ENCODE measurements around the gene RBPJL.

RBPJL gene

DNA sequence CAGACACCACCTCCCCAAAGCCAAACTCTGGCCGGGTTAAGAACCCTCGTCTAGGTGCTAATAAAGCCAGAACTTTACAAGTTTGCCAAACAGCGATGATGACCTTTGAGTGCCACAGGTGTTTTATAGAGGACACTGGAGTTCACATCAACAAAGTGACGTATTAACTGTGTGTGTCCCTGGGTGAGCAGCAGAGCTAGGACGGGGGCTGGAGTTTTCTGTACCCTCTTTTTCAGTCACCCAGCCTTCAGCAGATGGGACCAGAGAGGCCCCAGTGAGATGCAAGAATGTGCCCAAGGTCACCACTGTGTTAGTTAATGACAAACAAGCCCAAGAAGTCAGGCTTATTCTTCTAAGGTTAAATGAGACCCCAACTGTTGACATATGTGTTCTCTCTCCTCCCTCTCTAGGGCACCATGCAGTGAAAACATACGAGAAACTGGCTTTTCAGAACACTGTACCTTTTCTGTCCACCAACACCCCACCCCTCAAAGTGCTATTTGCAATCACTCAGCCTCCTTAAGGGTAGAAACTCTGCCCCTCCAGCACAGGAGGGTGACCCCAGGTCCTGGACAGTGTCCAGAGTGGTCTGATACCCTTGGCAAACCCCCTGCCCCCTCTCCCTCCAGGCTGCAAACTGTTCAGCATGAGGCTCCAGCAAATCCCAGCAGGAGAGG is 36.4 kb downstream of the RBPJL start:
- DNase-seq (ENCODE audit: low spot score), result no peak
- ChIA-PET CTCF (interaction anchor here (1.5 to 1.9 kb wide), 3 partner anchors 15 to 94 kb away, joined by 3 to 7 read pairs (median 7); no protein-coding TSS in a partner anchor), POLR2A (ENCODE audit: low non-redundant PET) (interaction anchor here (2.0 kb wide), 1 partner anchor 20 kb away, joined by 6 read pairs; the partner anchor contains the start of gene SYS1)
- TF ChIP-seq, protein P1, sequence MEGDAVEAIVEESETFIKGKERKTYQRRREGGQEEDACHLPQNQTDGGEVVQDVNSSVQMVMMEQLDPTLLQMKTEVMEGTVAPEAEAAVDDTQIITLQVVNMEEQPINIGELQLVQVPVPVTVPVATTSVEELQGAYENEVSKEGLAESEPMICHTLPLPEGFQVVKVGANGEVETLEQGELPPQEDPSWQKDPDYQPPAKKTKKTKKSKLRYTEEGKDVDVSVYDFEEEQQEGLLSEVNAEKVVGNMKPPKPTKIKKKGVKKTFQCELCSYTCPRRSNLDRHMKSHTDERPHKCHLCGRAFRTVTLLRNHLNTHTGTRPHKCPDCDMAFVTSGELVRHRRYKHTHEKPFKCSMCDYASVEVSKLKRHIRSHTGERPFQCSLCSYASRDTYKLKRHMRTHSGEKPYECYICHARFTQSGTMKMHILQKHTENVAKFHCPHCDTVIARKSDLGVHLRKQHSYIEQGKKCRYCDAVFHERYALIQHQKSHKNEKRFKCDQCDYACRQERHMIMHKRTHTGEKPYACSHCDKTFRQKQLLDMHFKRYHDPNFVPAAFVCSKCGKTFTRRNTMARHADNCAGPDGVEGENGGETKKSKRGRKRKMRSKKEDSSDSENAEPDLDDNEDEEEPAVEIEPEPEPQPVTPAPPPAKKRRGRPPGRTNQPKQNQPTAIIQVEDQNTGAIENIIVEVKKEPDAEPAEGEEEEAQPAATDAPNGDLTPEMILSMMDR (conservative IDR thresholded peaks at IDR 0.05; ENCODE audit: low read depth), result no peak
- H3K27ac ChIP-seq, result peak overlapping the region; percentile 97

DNA sequence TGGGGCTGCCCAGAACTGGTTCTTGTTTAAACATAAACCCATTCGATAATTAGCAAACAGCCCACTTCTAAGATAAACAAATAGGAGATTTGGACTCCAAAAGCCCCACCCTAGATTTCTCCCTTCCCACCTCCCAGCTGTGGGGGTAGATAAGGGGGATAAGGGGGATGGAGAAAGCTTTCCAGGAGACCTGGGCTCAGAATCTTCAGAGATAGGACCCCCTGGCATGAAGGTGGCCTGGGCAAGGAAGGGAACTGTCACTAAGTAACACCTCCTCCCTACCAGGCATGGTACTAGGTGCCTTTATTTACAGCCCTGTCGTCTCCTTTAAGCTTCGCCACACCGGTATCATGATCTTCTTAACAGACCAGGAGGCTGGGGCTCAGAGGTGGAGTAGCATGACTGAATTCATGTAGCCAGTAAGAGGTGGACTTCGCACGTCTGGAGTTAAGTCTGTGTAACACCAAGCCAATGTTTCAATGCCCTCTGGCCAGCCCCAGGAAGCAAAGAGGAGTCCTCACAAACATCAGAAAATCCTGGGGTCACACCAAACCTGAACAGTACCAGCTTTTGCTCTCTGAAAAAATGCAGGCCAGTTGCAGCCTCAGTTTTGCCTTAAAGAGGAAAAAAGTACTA is 37.0 kb downstream of the RBPJL start:
- ChIA-PET POLR2A (ENCODE audit: low non-redundant PET) (interaction anchor here (0.8 to 1.5 kb wide), 4 partner anchors 14 to 20 kb away, joined by 4 to 11 read pairs (median 8); partner anchors contain the start of gene SYS1), CTCF (interaction anchor here (0.6 to 1.4 kb wide), 5 partner anchors 20 to 191 kb away, joined by 3 to 7 read pairs (median 4); partner anchors contain the start of gene SYS1)
- DNase-seq (ENCODE audit: low spot score), result peak; percentile 19
- TF ChIP-seq, protein P1 (conservative IDR thresholded peaks at IDR 0.05; ENCODE audit: low read depth), result no peak
- H3K27ac ChIP-seq, result peak overlapping the region; percentile 97

DNA sequence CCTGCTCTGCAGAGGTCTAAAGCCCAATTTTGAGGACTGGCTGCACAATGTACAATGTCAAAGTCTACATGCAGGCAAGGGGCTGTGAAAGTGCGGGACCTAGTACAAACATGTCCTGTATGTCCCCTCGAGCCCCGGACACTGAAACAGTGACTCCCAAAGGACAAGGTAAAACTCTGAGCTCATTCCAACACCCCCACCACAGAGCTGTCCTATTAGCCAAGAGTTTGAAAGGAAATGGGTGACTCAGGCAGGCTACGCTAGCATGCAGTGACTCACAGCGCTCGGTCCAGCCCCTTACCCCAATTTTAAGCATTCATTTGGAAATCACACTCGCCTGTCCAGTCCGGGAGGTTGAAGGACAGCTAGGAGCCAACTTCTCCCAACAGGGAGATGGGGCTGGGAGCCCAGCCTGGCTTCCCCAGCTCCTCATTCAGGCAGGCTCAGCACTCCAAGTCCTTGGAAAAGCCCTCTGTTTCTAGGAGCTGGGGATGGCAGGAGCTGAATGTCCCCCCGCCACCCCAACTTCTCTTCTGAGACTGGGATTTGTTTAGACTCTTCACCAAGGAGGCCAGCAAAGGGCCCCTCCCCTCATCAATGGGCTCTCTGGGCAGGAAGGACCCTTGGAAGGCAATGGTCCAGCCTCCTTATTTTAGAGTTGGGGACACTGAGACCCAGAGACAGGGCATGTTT is 37.7 kb downstream of the RBPJL start:
- TF ChIP-seq, protein P1 (conservative IDR thresholded peaks at IDR 0.05; ENCODE audit: low read depth), result no peak
- ChIA-PET CTCF (interaction anchor here (0.5 to 1.4 kb wide), 8 partner anchors 17 to 427 kb away, joined by 3 to 7 read pairs (median 4); partner anchors contain the start of gene SYS1), POLR2A (ENCODE audit: low non-redundant PET) (interaction anchor here (0.7 to 1.5 kb wide), 5 partner anchors 13 to 93 kb away, joined by 3 to 11 read pairs (median 6); partner anchors contain the start of gene SYS1)
- H3K27ac ChIP-seq, result peak overlapping the region; percentile 97
- peak; percentile 97 for DNase-seq (ENCODE audit: low spot score)

DNA sequence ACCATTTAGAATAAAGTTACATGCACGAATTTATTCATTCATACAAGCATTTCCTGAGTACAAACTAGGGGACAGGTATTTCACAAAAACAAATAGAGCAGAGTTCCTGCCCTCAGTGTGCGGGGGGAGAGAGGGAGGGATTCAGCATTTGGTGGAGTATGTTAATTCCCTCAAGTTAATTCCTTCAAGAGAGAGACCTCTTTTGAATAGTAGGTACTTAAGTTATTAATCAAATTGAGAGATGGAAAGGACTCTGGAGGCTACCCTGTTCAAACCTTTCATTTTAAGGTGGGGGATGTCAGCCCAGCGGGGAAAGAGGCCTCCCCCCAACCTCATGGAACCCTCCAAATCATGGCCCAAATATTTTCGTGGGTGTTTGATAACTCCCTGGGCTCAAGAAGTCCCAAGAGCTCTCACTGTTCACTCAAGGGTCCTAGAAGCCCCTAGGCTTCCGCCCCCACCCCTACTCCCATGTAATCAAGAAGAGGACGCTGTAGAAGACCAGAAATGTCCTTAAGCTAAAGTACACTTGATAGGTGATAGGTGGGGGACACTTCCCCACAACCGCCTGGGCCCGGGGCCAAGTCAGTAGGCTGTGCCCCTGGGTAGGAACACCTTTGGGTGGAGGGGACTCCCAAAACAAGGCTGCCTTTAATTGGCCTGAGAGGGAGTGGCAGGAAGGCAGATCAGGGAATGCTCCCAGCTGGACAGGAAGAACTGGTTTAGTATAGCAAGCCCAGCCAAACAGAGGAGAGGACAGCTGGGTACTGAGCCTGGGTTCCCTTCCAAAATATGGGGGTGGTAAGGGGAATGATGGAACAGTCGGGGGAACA is 38.7 kb downstream of the RBPJL start:
- ChIA-PET CTCF (interaction anchor here (0.5 to 1.0 kb wide), 5 partner anchors 18 to 1412 kb away, joined by 3 to 5 read pairs (median 4); no protein-coding TSS in a partner anchor), POLR2A (ENCODE audit: low non-redundant PET) (interaction anchor here (0.6 to 4.1 kb wide), 9 partner anchors 8 to 799 kb away, joined by 3 to 29 read pairs (median 4); partner anchors contain the start of gene SYS1)
- peak; percentile 89 for DNase-seq (ENCODE audit: low spot score)
- H3K27ac ChIP-seq, result peak overlapping the region; percentile 97
- TF ChIP-seq, protein P1 (conservative IDR thresholded peaks at IDR 0.05; ENCODE audit: low read depth), result no peak

DNA sequence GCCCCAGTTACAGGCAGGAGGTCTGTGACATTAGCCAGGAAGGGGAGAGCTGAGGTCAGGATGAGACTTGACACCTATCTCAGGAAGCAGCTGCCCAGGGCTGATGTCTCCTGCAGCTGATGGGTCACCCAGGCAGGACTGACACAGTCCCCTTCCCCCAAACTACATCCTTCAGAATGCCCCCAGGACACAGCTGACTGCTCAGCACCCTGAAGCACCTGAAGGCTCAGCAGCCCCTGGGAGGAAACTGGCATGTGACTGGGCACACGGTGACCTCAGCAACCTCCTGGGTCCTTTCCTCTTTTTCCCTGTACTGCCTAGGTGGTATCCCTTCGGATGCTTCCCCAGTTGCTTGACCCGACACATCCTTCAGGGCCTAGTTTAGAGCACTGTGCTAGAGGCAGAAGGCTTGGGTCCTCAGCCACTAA is 39.7 kb downstream of the RBPJL start:
- TF ChIP-seq, protein P1 (conservative IDR thresholded peaks at IDR 0.05; ENCODE audit: low read depth), result no peak
- CTCF ChIA-PET, result interaction anchor here (0.6 to 3.2 kb wide), 4 partner anchors 11 to 425 kb away, joined by 3 to 17 read pairs (median 3); partner anchors contain the start of gene SYS1
- POLR2A ChIA-PET (ENCODE audit: low non-redundant PET), result interaction anchor here (0.6 to 4.1 kb wide), 6 partner anchors 9 to 266 kb away, joined by 3 to 29 read pairs (median 8); partner anchors contain the start of genes PIGT and SYS1
- peak; percentile 31 for DNase-seq (ENCODE audit: low spot score)
- peak overlapping the region; percentile 97 for H3K27ac ChIP-seq

Data from RWPE1 (cell line).